T47D (cell line): ENCODE data around the gene GDE1.

Source experiments
- DNase-seq, 2 experiments: peaks; one replicate each; pipeline versions ENCODE4 v3.0.0 to v3.0.0-alpha.2; 2011 to 2012; ENCODE audit warnings: low read depth in 1 of 2, low spot score in 1 of 2
- JUND ChIP-seq: IDR thresholded peaks from 2 replicates; pipeline ENCODE4 v1.6.1; 2012; ENCODE audit warnings: low read depth
- in situ Hi-C: cut with HindIII; loops from 2 replicates; pipeline ENCODE4 v1.10.0; 2016; ENCODE audit warnings: low sequenced_read_pairs, low pct_unique_long_range_greater_than_20kb

The GDE1 gene

GRCh38 chr16:19499006-19499405, 22.9 kb downstream of the GDE1 start:
- no peak for DNase-seq
- in situ Hi-C loops, result no loop called here
- no peak for TF ChIP-seq JUND

GRCh38 chr16:19497176-19497575, 24.7 kb downstream of the GDE1 start:
- no peak for TF ChIP-seq JUND
- in situ Hi-C loops, result no loop called here
- DNase-seq, result no peak

- DNase-seq, result no peak
- in situ Hi-C loops, result no loop called here
- TF ChIP-seq JUND, result no peak
Observed at GRCh38 chr16:19490619-19491018, 31.3 kb downstream of the GDE1 start.

- no peak for DNase-seq
- in situ Hi-C loops, result no loop called here
- no peak for TF ChIP-seq JUND
Observed at GRCh38 chr16:19488213-19488640, 33.7 kb downstream of the GDE1 start.

- no peak for TF ChIP-seq JUND
- DNase-seq, result no peak
- in situ Hi-C loops, result no loop called here
Observed at GRCh38 chr16:19486750-19487325, 35.1 kb downstream of the GDE1 start.

- in situ Hi-C loops, result no loop called here
- DNase-seq, result no peak
- TF ChIP-seq JUND, result no peak
Observed at GRCh38 chr16:19486051-19486450, 35.8 kb downstream of the GDE1 start.

- in situ Hi-C loops, result no loop called here
- TF ChIP-seq JUND, result no peak
- no peak for DNase-seq
Observed at GRCh38 chr16:19485611-19486010, 36.3 kb downstream of the GDE1 start.

- in situ Hi-C loops, result no loop called here
- DNase-seq, result peak in 1 of 2 experiments; percentile 40
Observed at GRCh38 chr16:19484096-19484495, 37.8 kb downstream of the GDE1 start.

GRCh38 chr16:19482291-19482690, 39.6 kb downstream of the GDE1 start:
- TF ChIP-seq JUND, result no peak

More at GRCh38 chr16:19484096-19484495, 37.8 kb downstream of the GDE1 start:
- TF ChIP-seq JUND, result no peak

GRCh38 chr16:19481769-19482168, 40.1 kb downstream of the GDE1 start:
- TF ChIP-seq JUND, result no peak
- in situ Hi-C loops, result no loop called here
- DNase-seq, result no peak

More at GRCh38 chr16:19482291-19482690, 39.6 kb downstream of the GDE1 start:
- in situ Hi-C loops, result no loop called here
- DNase-seq, result no peak

GRCh38 chr16:19481296-19481695, 40.6 kb downstream of the GDE1 start:
- no peak for TF ChIP-seq JUND
- no peak for DNase-seq
- in situ Hi-C loops, result no loop called here

- TF ChIP-seq JUND, result no peak
- DNase-seq, result peak; percentile 37 to 81
- in situ Hi-C loops, result no loop called here
Observed at GRCh38 chr16:19479302-19479721, 42.6 kb downstream of the GDE1 start.

GRCh38 chr16:19478505-19478904, 43.4 kb downstream of the GDE1 start:
- TF ChIP-seq JUND, result no peak
- in situ Hi-C loops, result no loop called here
- DNase-seq, result no peak

GRCh38 chr16:19474617-19475016, 47.3 kb downstream of the GDE1 start:
- no peak for TF ChIP-seq JUND
- in situ Hi-C loops, result no loop called here
- no peak for DNase-seq
